ENCODE data around the gene GIMAP7. TPM values are rescaled to one million over a fixed set of nuclear protein-coding genes. Genes with fewer than 3 reads are reported as not detected.
"Not testable (repeated sequence)": the region's sequence is repeated elsewhere in the genome, so short reads cannot be mapped to it uniquely, and the experiment has no call there.

GIMAP7 gene
- total and polyA plus RNA-seq, 4 experiments from 2014 or later: 464 to 1,096 (median 517) TPM

GRCh38 chr7:150483514-150483913, 31.2 kb upstream of the GIMAP7 start:
- Mint-ChIP-seq H3K4me1 (peaks cover 69 to 95% (median 83%) of the 10 kb centered on the region in 4 donors), H3K4me3 (peak overlapping the region; percentile 68 to 90 (median 84)), H3K36me3 (peaks cover 20 to 25% of the 10 kb centered on the region in 2 donors), H3K27ac (peak overlapping the region; percentile 92 to 100 (median 99))
- H3K9me3 Mint-ChIP-seq; H3K9me3 ChIP-seq (ENCODE audit: control insufficient read depth in 1 of 2, low read length in 2 of 2); H3K27me3 ChIP-seq (ENCODE audit: insufficient read depth, low read length); H3K27me3 Mint-ChIP-seq; H3K4me3 ChIP-seq (ENCODE audit: low read length in 2 of 2); H3K36me3 ChIP-seq (ENCODE audit: insufficient read depth, low read length); intact Hi-C loops (cut with micrococcal nuclease): not testable (repeated sequence)
- POLR2A ChIA-PET (ENCODE audit: partially characterized antibody): interaction anchor here (0.9 to 30.4 kb wide), 14 partner anchors 16 to 272 kb away, joined by 3 to 1079 read pairs (median 14); partner anchors contain the start of genes GIMAP1, GIMAP2, GIMAP4 and GIMAP5
- DNase-seq: peak in 1 of 5 donors; percentile 30
- Histone ChIP-seq H3K4me1 (ENCODE audit: insufficient read depth, low read length) (peaks cover 99% of the 10 kb centered on the region), H3K27ac (ENCODE audit: low read depth, low read length) (peak overlapping the region; percentile 71)
- CTCF ChIA-PET (ENCODE audit: partially characterized antibody): interaction anchor here (1.3 to 2.2 kb wide), 5 partner anchors 22 to 272 kb away, joined by 3 to 9 read pairs (median 6); partner anchors contain the start of gene GIMAP7

- H3K9me3 ChIP-seq (ENCODE audit: control insufficient read depth in 1 of 2, low read length in 2 of 2); intact Hi-C loops (cut with micrococcal nuclease); H3K27me3 Mint-ChIP-seq; H3K27me3 ChIP-seq (ENCODE audit: insufficient read depth, low read length); H3K9me3 Mint-ChIP-seq; H3K36me3 ChIP-seq (ENCODE audit: insufficient read depth, low read length): not testable (repeated sequence)
- ChIA-PET CTCF (ENCODE audit: partially characterized antibody) (interaction anchor here (0.6 to 3.0 kb wide), 8 partner anchors 21 to 271 kb away, joined by 3 to 10 read pairs (median 6); partner anchors contain the start of gene GIMAP7), POLR2A (ENCODE audit: partially characterized antibody) (interaction anchor here (0.9 to 30.4 kb wide), 14 partner anchors 16 to 272 kb away, joined by 3 to 1079 read pairs (median 12); partner anchors contain the start of genes GIMAP1, GIMAP4, GIMAP5 and GIMAP6)
- Mint-ChIP-seq H3K4me1 (peaks cover 66 to 94% (median 81%) of the 10 kb centered on the region in 4 donors), H3K27ac (peak overlapping the region; percentile 92 to 100 (median 99)), H3K4me3 (peak overlapping the region; percentile 68 to 90 (median 84)), H3K36me3 (peaks cover 17 to 25% of the 10 kb centered on the region in 2 donors)
- Histone ChIP-seq H3K27ac (ENCODE audit: low read depth, low read length) (peak overlapping the region; percentile 71), H3K4me3 (ENCODE audit: low read length in 2 of 2) (peak overlapping the region in 1 of 2 donors; percentile 23), H3K4me1 (ENCODE audit: insufficient read depth, low read length) (peaks cover 94% of the 10 kb centered on the region)
- peak; percentile 72 to 83 (median 79) for DNase-seq
Observed at GRCh38 chr7:150484071-150484470, 30.6 kb upstream of the GIMAP7 start.

- H3K4me3 Mint-ChIP-seq: no peak overlapping the region
- ChIA-PET POLR2A (ENCODE audit: partially characterized antibody) (interaction anchor here (0.7 to 30.4 kb wide), 9 partner anchors 8 to 181 kb away, joined by 3 to 1079 read pairs (median 4); partner anchors contain the start of genes GIMAP4, GIMAP7 and GIMAP8), CTCF (ENCODE audit: partially characterized antibody) (interaction anchor here (1.1 to 2.9 kb wide), 2 partner anchors 15 to 23 kb away, joined by 4 to 10 read pairs; no protein-coding TSS in a partner anchor)
- no peak overlapping the region for H3K4me3 ChIP-seq (ENCODE audit: low read length in 2 of 2)
- H3K36me3 ChIP-seq (ENCODE audit: insufficient read depth, low read length): no peaks in the 10 kb centered on the region
- H3K9me3 Mint-ChIP-seq: peaks cover 0 to 20% (median 13%) of the 10 kb centered on the region in 8 donors
- H3K27ac ChIP-seq (ENCODE audit: low read depth, low read length): no peak overlapping the region
- H3K4me1 ChIP-seq (ENCODE audit: insufficient read depth, low read length): peaks cover 58% of the 10 kb centered on the region
- no peaks in the 10 kb centered on the region for H3K27me3 Mint-ChIP-seq
- H3K4me1 Mint-ChIP-seq: peaks cover 50 to 83% (median 69%) of the 10 kb centered on the region in 4 donors
- H3K27ac Mint-ChIP-seq: peak overlapping the region in 5 of 7 donors; percentile 18 to 42 (median 31)
- H3K27me3 ChIP-seq (ENCODE audit: insufficient read depth, low read length): no peaks in the 10 kb centered on the region
- intact Hi-C loops (cut with micrococcal nuclease): no loop called here
- no peaks in the 10 kb centered on the region for H3K9me3 ChIP-seq (ENCODE audit: control insufficient read depth in 1 of 2, low read length in 2 of 2)
- peaks cover 15 to 27% of the 10 kb centered on the region in 2 donors for H3K36me3 Mint-ChIP-seq
- no peak for DNase-seq
Observed at GRCh38 chr7:150487625-150488024, 27.0 kb upstream of the GIMAP7 start.

GRCh38 chr7:150489782-150490181, 24.9 kb upstream of the GIMAP7 start:
- Histone ChIP-seq H3K27ac (ENCODE audit: low read depth, low read length) (no peak overlapping the region), H3K36me3 (ENCODE audit: insufficient read depth, low read length) (no peaks in the 10 kb centered on the region), H3K27me3 (ENCODE audit: insufficient read depth, low read length) (no peaks in the 10 kb centered on the region), H3K4me1 (ENCODE audit: insufficient read depth, low read length) (peaks cover 38% of the 10 kb centered on the region), H3K9me3 (ENCODE audit: control insufficient read depth in 1 of 2, low read length in 2 of 2) (no peaks in the 10 kb centered on the region), H3K4me3 (ENCODE audit: low read length in 2 of 2) (no peak overlapping the region)
- Mint-ChIP-seq H3K4me1 (peaks cover 34 to 70% (median 53%) of the 10 kb centered on the region in 4 donors), H3K27ac (no peak overlapping the region), H3K9me3 (peaks cover 0 to 20% (median 13%) of the 10 kb centered on the region in 8 donors), H3K36me3 (peaks cover 13 to 31% of the 10 kb centered on the region in 2 donors), H3K4me3 (no peak overlapping the region), H3K27me3 (no peaks in the 10 kb centered on the region)
- POLR2A ChIA-PET (ENCODE audit: partially characterized antibody): interaction anchor here (1.0 to 1.6 kb wide), 4 partner anchors 8 to 26 kb away, joined by 3 to 4 read pairs (median 4); no protein-coding TSS in a partner anchor
- intact Hi-C loops (cut with micrococcal nuclease): no loop called here
- no peak for DNase-seq
- CTCF ChIA-PET (ENCODE audit: partially characterized antibody): no interaction called here

GRCh38 chr7:150493442-150493841, 21.2 kb upstream of the GIMAP7 start:
- H3K4me3 ChIP-seq (ENCODE audit: low read length in 2 of 2); H3K27ac ChIP-seq (ENCODE audit: low read depth, low read length); H3K27me3 ChIP-seq (ENCODE audit: insufficient read depth, low read length); DNase-seq; H3K9me3 ChIP-seq (ENCODE audit: control insufficient read depth in 1 of 2, low read length in 2 of 2); H3K27ac Mint-ChIP-seq; H3K27me3 Mint-ChIP-seq; H3K4me1 ChIP-seq (ENCODE audit: insufficient read depth, low read length); CTCF ChIA-PET (ENCODE audit: partially characterized antibody); H3K4me3 Mint-ChIP-seq; intact Hi-C loops (cut with micrococcal nuclease); H3K36me3 ChIP-seq (ENCODE audit: insufficient read depth, low read length): not testable (repeated sequence)
- Mint-ChIP-seq H3K36me3 (peaks cover 22 to 37% of the 10 kb centered on the region in 2 donors), H3K9me3 (peaks cover 3 to 34% (median 23%) of the 10 kb centered on the region in 8 donors), H3K4me1 (peaks cover 29 to 53% (median 45%) of the 10 kb centered on the region in 4 donors)
- POLR2A ChIA-PET (ENCODE audit: partially characterized antibody): interaction anchor here (1.0 kb wide), 1 partner anchor 10 kb away, joined by 3 read pairs; no protein-coding TSS in a partner anchor

GRCh38 chr7:150502519-150502918, 12.2 kb upstream of the GIMAP7 start:
- H3K9me3 Mint-ChIP-seq: peaks cover 0 to 39% (median 30%) of the 10 kb centered on the region in 8 donors
- peak; percentile 56 to 75 (median 67) for DNase-seq
- POLR2A ChIA-PET (ENCODE audit: partially characterized antibody): interaction anchor here (0.9 to 10.4 kb wide), 24 partner anchors 9 to 252 kb away, joined by 3 to 280 read pairs (median 6); partner anchors contain the start of genes GIMAP1, GIMAP2, GIMAP4 and GIMAP5
- H3K36me3 Mint-ChIP-seq: peaks cover 28 to 36% of the 10 kb centered on the region in 2 donors
- H3K27ac Mint-ChIP-seq: peak overlapping the region; percentile 84 to 99 (median 92)
- Histone ChIP-seq H3K4me1 (ENCODE audit: insufficient read depth, low read length) (peaks cover 53% of the 10 kb centered on the region), H3K27me3 (ENCODE audit: insufficient read depth, low read length) (no peaks in the 10 kb centered on the region), H3K9me3 (ENCODE audit: control insufficient read depth in 1 of 2, low read length in 2 of 2) (no peaks in the 10 kb centered on the region), H3K36me3 (ENCODE audit: insufficient read depth, low read length) (no peaks in the 10 kb centered on the region), H3K4me3 (ENCODE audit: low read length in 2 of 2) (no peak overlapping the region), H3K27ac (ENCODE audit: low read depth, low read length) (peak overlapping the region; percentile 51)
- no peaks in the 10 kb centered on the region for H3K27me3 Mint-ChIP-seq
- intact Hi-C loops (cut with micrococcal nuclease): no loop called here
- CTCF ChIA-PET (ENCODE audit: partially characterized antibody): interaction anchor here (0.9 to 2.0 kb wide), 6 partner anchors 13 to 277 kb away, joined by 3 to 12 read pairs (median 6); partner anchors contain the start of genes GIMAP7 and GIMAP8
- peaks cover 66 to 94% (median 81%) of the 10 kb centered on the region in 4 donors for H3K4me1 Mint-ChIP-seq
- peak overlapping the region; percentile 22 to 86 (median 73) for H3K4me3 Mint-ChIP-seq

- H3K27ac Mint-ChIP-seq: peak overlapping the region; percentile 84 to 99 (median 92)
- ChIA-PET POLR2A (ENCODE audit: partially characterized antibody) (interaction anchor here (1.0 to 10.4 kb wide), 22 partner anchors 8 to 252 kb away, joined by 3 to 280 read pairs (median 6); partner anchors contain the start of genes GIMAP1, GIMAP2, GIMAP4 and GIMAP5), CTCF (ENCODE audit: partially characterized antibody) (interaction anchor here (0.9 to 2.0 kb wide), 7 partner anchors 12 to 276 kb away, joined by 3 to 12 read pairs (median 5); partner anchors contain the start of genes GIMAP7 and GIMAP8)
- Histone ChIP-seq H3K4me1 (ENCODE audit: insufficient read depth, low read length) (peaks cover 59% of the 10 kb centered on the region), H3K4me3 (ENCODE audit: low read length in 2 of 2) (no peak overlapping the region), H3K27ac (ENCODE audit: low read depth, low read length) (peak overlapping the region; percentile 51), H3K27me3 (ENCODE audit: insufficient read depth, low read length) (no peaks in the 10 kb centered on the region), H3K36me3 (ENCODE audit: insufficient read depth, low read length) (no peaks in the 10 kb centered on the region), H3K9me3 (ENCODE audit: control insufficient read depth in 1 of 2, low read length in 2 of 2) (no peaks in the 10 kb centered on the region)
- peaks cover 22 to 30% of the 10 kb centered on the region in 2 donors for H3K36me3 Mint-ChIP-seq
- no peaks in the 10 kb centered on the region for H3K27me3 Mint-ChIP-seq
- DNase-seq: no peak
- peaks cover 0 to 32% (median 25%) of the 10 kb centered on the region in 8 donors for H3K9me3 Mint-ChIP-seq
- H3K4me1 Mint-ChIP-seq: peaks cover 65 to 94% (median 82%) of the 10 kb centered on the region in 4 donors
- intact Hi-C loops (cut with micrococcal nuclease): no loop called here
- H3K4me3 Mint-ChIP-seq: peak overlapping the region; percentile 22 to 86 (median 73)
Observed at GRCh38 chr7:150503155-150503554, 11.5 kb upstream of the GIMAP7 start.
